HG02588 (cell line): ENCODE measurements around the gene IGSF8.
"Not testable (repeated sequence)": the region's sequence is repeated elsewhere in the genome, so short reads cannot be mapped to it uniquely, and the experiment has no call there.

ENCODE experiments used
- ATAC-seq: cut with Tn5 transposase; IDR thresholded peaks from one replicate; pipeline ENCODE4 v1.9.1; 2021; ENCODE audit warnings: mild to moderate bottlenecking, moderate library complexity; ENCODE audit not compliant: unreplicated experiment

The IGSF8 gene

GRCh38 chr1:160070243-160071163 lies 27.9 kb downstream of the IGSF8 start:
- no peak for ATAC-seq

DNA sequence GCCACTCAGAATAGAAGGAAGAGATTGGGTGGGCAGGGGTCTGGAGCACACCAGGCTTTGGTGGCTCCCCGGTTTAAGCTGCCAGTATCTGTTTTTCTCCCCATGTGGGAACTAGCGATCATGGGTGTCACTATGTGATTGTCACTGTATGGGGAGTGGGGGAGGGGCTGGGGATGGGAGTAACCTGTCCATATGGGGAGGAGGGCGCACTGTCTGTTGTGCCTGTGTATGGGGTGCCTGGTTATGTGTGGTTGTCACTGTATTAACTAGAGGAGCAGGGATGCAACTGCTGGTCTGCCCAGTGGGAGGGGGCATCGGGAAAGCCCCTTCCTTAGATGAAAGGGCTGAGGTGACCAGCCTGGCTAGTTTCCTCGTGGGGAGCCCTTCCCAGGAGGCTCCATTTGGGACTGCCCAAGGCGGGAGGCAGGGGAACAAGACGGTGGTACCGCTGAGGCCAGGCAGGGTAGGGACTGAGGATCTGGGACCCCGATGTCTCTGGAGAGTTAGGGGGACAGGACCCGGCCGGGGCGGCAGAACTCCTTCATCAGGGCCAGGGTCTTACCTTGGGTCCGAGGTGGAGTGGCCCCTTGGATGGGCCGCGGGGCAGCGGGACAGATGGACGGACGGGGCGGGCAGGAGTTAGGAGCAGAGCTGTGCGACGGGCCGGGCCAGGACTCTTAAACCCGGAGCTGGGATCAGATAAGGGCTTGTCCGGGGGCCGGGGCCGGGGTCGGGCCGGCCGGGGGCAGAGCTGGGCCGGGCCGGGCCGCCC lies 28.8 kb downstream of the IGSF8 start, which contains the start of gene KCNJ10:
Gene KCNJ10, minus strand, starts transcription at position 701 of the 772 bp plus-strand sequence. CDS start 27,628 bp downstream, outside the sequence.
- no peak for ATAC-seq

GRCh38 chr1:160068225-160068624 lies 30.2 kb downstream of the IGSF8 start:
- ATAC-seq = no peak

- no peak for ATAC-seq
Measured at GRCh38 chr1:160066829-160067745, 31.3 kb downstream of the IGSF8 start.

GRCh38 chr1:160064746-160065145 lies 33.7 kb downstream of the IGSF8 start:
- no peak for ATAC-seq

DNA sequence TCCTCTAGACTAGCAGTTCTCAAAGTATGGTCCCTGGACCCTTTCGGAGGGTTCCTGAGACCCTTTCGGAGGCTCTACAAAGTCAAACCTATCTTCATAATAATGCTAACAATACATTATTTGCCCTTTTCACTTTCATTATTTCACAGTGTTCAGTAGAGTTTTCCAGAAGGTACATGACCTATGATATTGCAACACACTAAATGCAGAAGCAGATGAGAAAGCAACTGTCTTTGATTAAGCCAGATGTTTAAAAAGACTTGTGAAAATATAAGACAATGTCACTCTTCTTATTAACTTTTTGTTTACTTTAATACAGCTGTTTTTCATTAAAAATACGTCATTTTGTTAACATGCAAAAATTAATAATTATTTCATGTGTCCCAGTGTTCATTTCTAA lies 34.3 kb downstream of the IGSF8 start:
- ATAC-seq = no peak

DNA sequence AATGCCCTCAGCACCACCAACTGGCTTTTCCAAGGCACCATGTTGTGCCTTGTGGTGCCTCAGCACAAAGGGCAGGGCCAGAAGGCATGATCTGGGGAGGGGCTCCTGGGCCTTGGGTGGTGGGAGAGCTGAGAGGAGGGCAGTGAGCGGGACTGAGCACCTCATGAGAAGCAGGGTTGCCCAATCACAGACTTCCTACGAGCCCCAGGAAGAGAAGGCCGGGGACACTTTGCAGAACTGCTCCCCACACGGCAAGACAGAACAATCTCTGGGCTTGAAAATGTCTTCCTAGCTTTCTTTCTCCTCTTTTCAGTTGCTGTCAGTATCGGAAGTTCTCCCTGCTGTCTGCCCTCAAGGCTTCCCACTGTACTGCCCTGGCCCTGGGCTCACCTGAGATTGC lies 35.2 kb downstream of the IGSF8 start:
- ATAC-seq = no peak

- ATAC-seq = no peak
Measured at GRCh38 chr1:160062230-160062532, 36.2 kb downstream of the IGSF8 start.

GRCh38 chr1:160061369-160062229 lies 36.8 kb downstream of the IGSF8 start:
- ATAC-seq = no peak

- no peak for ATAC-seq
Measured at GRCh38 chr1:160058087-160058486, 40.3 kb downstream of the IGSF8 start.

DNA sequence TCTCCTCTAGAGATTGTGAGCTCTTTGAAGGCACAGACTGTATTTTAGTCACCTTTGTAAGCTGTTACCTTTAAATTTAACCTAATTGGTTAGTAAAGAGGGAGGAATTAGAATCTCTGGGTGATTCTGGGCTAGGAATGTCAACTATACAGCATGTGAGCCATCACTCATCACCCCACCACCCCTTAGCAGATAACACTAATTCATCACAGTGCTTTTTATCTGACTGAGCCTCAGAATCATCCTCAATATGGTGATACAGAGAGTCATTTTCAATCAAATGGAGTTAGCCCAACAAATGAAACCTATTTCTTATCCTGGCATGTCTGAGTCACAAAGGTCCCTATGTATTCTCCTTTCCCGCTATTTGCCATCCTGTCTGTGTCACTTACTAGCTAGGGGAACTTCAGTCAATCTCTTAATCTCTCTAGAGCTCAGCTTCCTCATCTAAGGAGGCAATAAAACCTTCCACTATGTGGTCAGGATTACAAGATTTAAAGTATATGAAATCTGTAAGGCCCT lies 41.7 kb downstream of the IGSF8 start:
- ATAC-seq = no peak

DNA sequence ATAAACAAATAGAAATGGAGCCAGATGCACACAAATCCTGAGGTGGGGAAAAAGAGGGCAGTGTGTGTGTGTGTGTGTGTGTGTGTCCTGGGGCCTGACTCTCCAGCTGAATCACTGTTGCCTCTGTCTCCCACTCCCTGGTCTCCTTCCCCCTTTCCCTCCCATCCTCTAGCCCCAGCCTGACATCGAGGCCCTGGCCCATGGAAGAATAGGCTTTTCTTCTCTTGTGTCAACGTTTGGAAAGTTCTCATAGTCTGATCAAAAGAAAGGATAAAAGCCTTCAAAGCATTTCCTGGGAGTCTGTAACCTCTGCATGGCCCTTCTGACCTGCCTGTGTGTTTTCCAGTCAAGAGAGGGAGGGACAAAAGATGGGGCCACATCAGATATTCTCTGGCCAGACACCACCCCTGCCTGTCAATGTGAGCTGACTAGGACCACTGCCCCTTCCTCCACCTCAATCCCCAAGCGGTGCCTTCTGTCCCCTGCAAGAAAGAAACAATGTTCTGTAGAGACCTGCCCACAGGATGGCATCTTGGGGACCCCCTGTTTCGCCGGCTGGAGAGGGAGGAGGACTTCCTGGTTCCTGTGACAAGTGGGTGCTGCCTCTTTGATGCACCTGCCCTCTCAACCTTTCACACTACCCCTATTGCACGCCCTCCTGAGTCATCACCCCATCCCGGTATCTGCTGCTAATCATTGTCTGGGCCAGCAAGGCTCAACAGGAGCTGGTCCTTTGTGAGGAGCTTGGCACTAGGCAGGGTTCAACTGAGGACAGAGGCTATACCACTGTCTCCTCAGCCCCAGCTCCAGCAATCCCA lies 44.7 kb downstream of the IGSF8 start:
- no peak for ATAC-seq

- ATAC-seq = no peak
Measured at GRCh38 chr1:160052936-160053335, 45.5 kb downstream of the IGSF8 start.

GRCh38 chr1:160050619-160051018 lies 47.8 kb downstream of the IGSF8 start:
- no peak for ATAC-seq

DNA sequence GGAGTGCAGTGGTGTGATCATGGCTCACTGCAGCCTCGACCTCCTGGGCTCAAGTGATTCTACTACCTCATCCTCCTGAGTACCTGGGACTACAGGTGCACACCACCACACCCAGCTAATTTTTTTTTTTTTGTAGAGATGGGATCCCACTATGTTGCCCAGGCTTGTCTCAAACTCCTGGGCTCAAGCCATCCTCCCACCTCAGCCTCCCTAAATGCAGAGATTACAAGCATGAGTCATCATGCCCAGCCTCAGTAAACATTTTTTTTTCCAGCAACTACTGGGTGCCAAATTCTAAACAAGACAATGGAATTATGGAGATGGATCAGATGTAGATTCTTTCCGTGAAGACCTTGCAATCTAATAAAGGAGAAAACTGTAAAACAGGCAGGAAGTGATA lies 48.2 kb downstream of the IGSF8 start:
- ATAC-seq = not testable (repeated sequence)

GRCh38 chr1:160049101-160049500 lies 49.3 kb downstream of the IGSF8 start:
- no peak for ATAC-seq

DNA sequence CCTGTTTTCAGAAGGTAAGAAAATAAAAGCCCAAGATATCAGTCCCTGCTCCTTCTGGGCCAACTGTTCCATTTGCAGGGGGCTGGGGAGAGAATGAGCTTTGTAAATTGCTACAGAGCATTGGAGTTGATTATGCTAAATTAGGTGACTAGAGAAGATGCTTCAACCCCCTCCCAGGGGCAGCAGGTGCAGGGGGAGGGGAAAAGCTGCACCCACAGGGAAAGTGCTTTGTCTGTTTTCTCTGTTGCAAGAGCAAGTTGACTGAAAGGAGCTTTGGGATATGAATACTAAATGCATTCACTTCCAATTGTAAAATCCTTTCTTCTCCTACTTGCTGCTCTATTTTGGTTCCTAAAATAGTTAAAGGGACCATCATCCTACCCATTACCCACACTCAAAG lies 50.1 kb downstream of the IGSF8 start:
- no peak for ATAC-seq

DNA sequence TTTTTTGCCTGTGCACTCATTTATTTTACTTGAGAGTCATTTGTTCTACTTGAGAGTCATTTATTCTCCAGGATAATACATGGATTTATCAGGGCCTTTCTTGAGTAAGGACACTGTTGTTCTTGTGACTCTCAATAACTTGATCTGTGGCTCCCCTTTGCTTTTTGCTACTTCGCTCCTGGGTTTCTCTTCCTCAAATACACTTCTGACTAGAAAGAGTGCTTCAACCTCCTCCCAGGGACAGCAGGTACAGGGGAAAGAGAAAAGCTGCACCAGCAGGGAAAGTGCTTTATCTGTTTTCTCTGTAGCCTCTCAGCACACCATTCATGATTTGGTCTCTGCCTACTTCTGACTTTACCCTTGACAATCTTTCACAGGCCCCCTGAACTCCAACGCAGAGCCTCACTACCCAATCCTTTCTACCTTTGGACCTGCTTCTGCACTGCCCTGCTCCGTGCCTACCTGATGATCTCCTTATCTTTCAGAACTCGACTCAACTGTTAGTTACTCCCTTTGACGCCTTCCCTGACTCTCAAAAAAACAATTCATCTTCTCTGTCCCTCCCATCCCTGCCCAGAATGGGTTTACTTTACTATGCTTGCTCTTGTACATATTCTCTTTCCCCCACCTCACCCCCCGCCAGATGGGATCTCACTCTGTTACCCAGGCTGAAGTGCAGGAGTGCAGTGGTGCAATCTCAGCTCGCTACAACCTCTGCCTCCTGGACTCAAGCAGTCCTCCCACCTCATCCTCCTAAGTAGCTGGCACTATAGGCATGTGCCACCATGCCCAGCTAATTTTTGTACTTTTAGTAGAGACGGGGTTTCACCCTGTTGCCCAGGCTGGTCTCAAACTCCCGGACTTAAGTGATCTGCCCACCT lies 51.1 kb downstream of the IGSF8 start:
- no peak for ATAC-seq
